Sigmoid colon (tissue), 7 donors: Measurements from ENCODE around the gene CLIC6. TPM values are rescaled to one million over a fixed set of nuclear protein-coding genes. Genes with fewer than 3 reads are reported as not detected.

Experiments
- DNase-seq: peaks from one replicate; pipeline ENCODE4 v3.0.0-alpha.2; 2019
- H3K27ac ChIP-seq, 4 donors: fragments of 200-600 bp; sonication (generic); one replicate each; pipeline ENCODE4 v1.5.1; 2016 to 2019; ENCODE audit warnings: mild to moderate bottlenecking in 1 of 4
- H3K27me3 ChIP-seq, 3 donors: fragments of 200-600 bp; sonication (generic); one replicate each; pipeline ENCODE4 v1.5.1; 2019; ENCODE audit warnings: mild to moderate bottlenecking in 1 of 3
- H3K36me3 ChIP-seq, 4 donors: fragments of 200-600 bp; sonication (generic); one replicate each; pipeline ENCODE4 v1.5.1; 2016 to 2019
- H3K4me1 ChIP-seq, 4 donors: fragments of 200-600 bp; sonication (generic); one replicate each; pipeline ENCODE4 v1.5.1; 2017 to 2019
- H3K4me3 ChIP-seq, 4 donors: fragments of 200-600 bp; sonication (generic); one replicate each; pipeline ENCODE4 v1.5.1; 2017 to 2019; ENCODE audit warnings: mild to moderate bottlenecking in 2 of 4, moderate library complexity in 1 of 4
- H3K9me3 ChIP-seq, 4 donors: fragments of 200-600 bp in 3 of 4; sonication (generic) in 3 of 4; one replicate each; pipeline versions ENCODE4 v1.5.1 to v1.6.1; 2013 to 2019
- CTCF ChIP-seq, 4 experiments: fragments of 450-650 bp in 3 of 4; fragments of 200-600 bp in 1 of 4; IDR thresholded peaks; one replicate each; pipeline ENCODE4 v1.5.1; 2016 to 2019; ENCODE audit warnings: antibody characterized with exemption in 4 of 4, mild to moderate bottlenecking in 3 of 4, moderate library complexity in 2 of 4
- EP300 ChIP-seq, 4 donors: sonication (generic); formaldehyde crosslinking; IDR thresholded peaks; one replicate each; pipeline ENCODE4 v1.6.1; 2017; ENCODE audit warnings: antibody characterized with exemption in 4 of 4
- POLR2A ChIP-seq, 2 donors: fragments of 450-650 bp; IDR thresholded peaks; one replicate each; pipeline ENCODE4 v1.6.1; 2016; ENCODE audit warnings: antibody characterized with exemption in 2 of 2, mild to moderate bottlenecking in 2 of 2, moderate library complexity in 2 of 2
- POLR2AphosphoS5 ChIP-seq, 4 donors: sonication (generic); formaldehyde crosslinking; IDR thresholded peaks; one replicate each; pipeline ENCODE4 v1.6.1; 2017; ENCODE audit warnings: antibody characterized with exemption in 4 of 4
- WGBS, 2 donors: extraction: QIAGEN DNeasy Blood & Tissue Kit; methylation state at CpG; one replicate each; pipeline ENCODE4 v1.1.7; 2013; 5-methylcytosine and 5-hydroxymethylcytosine counted together
- intact Hi-C: fragments of 100-400 bp; cut with DNase I; formaldehyde crosslinking; loops from one replicate; pipeline ENCODE4 v1.15.1; 2023
- polyA plus RNA-seq, 3 donors: library from polyadenylated mRNA; stranded (reverse); fragments of 200-250 nt; gene quantifications; one replicate each; pipeline ENCODE4 v1.2.3, GENCODE V29; 2013
- total RNA-seq, 4 donors: library from RNA; depleted of rRNA; stranded (reverse); fragments of >200 nt; gene quantifications; one replicate each; pipeline ENCODE4 v1.1.0, GENCODE V29; 2016
- donor health status: healthy with polysubstance abuse.
- donor health status: Bipolar disorder and iron deficiency.
- donor health status: healthy.

CLIC6 gene
- total RNA-seq = 1 to 10 TPM in 1 of 4 donors, under 1 TPM in 2, not detected in 1; 0.71 to 1.8 (median 0.95) TPM
- 1 to 10 TPM; 1.4 to 6.9 (median 5.4) TPM for polyA plus RNA-seq

DNA sequence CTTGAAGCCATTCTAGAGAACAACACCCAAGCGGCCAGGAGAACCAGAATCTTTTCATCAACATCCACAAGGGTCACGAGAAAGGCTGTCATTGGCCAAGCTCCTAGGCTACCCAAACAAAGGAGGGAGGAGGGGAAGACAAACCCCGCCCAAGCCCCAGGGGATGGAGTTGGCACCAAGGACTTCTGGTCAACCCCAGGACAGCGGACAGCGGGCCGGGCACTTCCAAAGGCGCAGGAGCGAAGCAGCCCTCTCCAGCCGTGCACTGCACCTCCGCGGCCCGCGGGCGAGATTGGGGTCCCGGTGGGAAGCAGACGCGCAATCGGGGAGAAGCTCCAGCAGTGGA, at the start of gene CLIC6:
Gene CLIC6, plus strand, starts transcription at position 192 of the 346 bp plus-strand sequence. CDS start 395 bp downstream, outside the sequence.
- peak; percentile 81 for DNase-seq
- Histone ChIP-seq H3K36me3 (no peaks in the 10 kb centered on the region), H3K4me3 (peak within 1 kb of the TSS; percentile 26 to 47 (median 38)), H3K4me1 (peaks cover 0 to 20% (median 18%) of the 10 kb centered on the region in 4 donors), H3K27ac (peak within 1 kb of the TSS in 2 of 4 donors; percentile 25 to 31), H3K9me3 (peaks cover 0 to 1% (median 0%) of the 10 kb centered on the region in 4 donors), H3K27me3 (peaks cover 17 to 58% (median 46%) of the 10 kb centered on the region in 3 donors)
- WGBS, 2 donors = 42 to 77% methylated on average over 18 of the region's 18 CpGs
- intact Hi-C loops = no loop called here
- TF ChIP-seq EP300 (IDR thresholded peaks at IDR 0.05) = no peak
- TF ChIP-seq CTCF (IDR thresholded peaks at IDR 0.05) = no peak
- TF ChIP-seq POLR2AphosphoS5 (IDR thresholded peaks at IDR 0.05) = no peak
- no peak for TF ChIP-seq POLR2A (IDR thresholded peaks at IDR 0.05)

DNA sequence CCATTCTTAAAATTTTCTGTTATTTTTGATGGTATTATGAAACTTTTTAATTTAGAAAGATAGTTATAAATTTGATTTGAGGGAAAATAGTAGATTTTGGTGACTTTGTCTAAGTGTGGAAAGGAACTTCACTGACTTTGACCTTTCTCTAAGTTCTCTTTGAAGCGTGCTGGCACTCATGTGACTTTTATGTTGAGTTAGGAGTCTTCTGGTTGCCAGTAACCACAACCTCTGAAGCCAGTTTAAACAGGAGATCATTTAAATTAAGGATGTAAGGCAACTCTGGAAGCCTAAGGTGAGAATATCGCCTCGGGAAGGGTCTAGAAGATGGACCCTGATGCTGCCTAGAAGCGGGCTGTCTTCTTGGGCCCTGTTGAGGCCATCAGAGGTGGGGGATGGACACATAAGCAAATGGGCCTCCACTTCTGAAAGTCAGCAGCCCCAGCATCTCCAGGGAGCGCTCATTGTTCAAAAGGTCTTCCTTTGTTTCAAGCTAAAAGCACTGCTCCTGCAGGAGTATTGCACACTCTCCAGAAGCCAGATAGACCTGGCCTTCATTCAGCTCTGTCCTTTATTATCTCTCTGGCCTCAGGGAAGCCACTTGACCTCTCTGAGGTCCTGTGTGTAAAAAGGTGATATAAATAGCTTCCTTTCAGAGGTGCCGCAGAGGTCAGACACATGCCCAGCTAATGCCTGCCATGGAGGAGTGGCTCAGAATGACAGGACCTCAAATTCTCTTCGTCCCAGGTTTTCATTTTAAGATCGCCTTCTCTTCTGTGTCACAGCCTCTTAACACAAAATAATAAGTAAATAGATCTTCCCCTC, 48.7 kb upstream of the CLIC6 start:
- Histone ChIP-seq H3K27ac (no peak overlapping the region), H3K4me1 (peaks cover 0 to 6% (median 0%) of the 10 kb centered on the region in 4 donors), H3K4me3 (no peak overlapping the region), H3K27me3 (no peaks in the 10 kb centered on the region), H3K9me3 (no peaks in the 10 kb centered on the region), H3K36me3 (no peaks in the 10 kb centered on the region)
- 85 to 91% methylated on average over 8 of the region's 8 CpGs for WGBS, 2 donors
- TF ChIP-seq EP300 (IDR thresholded peaks at IDR 0.05) (no peak), POLR2AphosphoS5 (IDR thresholded peaks at IDR 0.05) (no peak), CTCF (IDR thresholded peaks at IDR 0.05) (no peak), POLR2A (IDR thresholded peaks at IDR 0.05) (no peak)
- no peak for DNase-seq
- intact Hi-C loops = no loop called here

GRCh38 chr21:34621434-34622350, 47.1 kb upstream of the CLIC6 start:
- H3K4me1 ChIP-seq = no peaks in the 10 kb centered on the region
- intact Hi-C loops = no loop called here
- H3K9me3 ChIP-seq = no peaks in the 10 kb centered on the region
- no peak for DNase-seq
- no peaks in the 10 kb centered on the region for H3K27me3 ChIP-seq
- whole genome bisulfite sequencing, 2 donors = 84 to 90% methylated on average over 4 of the region's 4 CpGs
- H3K4me3 ChIP-seq = no peak overlapping the region
- no peak overlapping the region for H3K27ac ChIP-seq
- H3K36me3 ChIP-seq = no peaks in the 10 kb centered on the region
- no peak for TF ChIP-seq POLR2A (IDR thresholded peaks at IDR 0.05)

- H3K4me3 ChIP-seq = no peak overlapping the region
- H3K27ac ChIP-seq = no peak overlapping the region
- no peaks in the 10 kb centered on the region for H3K9me3 ChIP-seq
- H3K4me1 ChIP-seq = no peaks in the 10 kb centered on the region
- WGBS, 2 donors = 81% methylated on average over 4 of the region's 4 CpGs
- H3K36me3 ChIP-seq = no peaks in the 10 kb centered on the region
- DNase-seq = no peak
- H3K27me3 ChIP-seq = no peaks in the 10 kb centered on the region
- intact Hi-C loops = no loop called here
- TF ChIP-seq POLR2AphosphoS5 (IDR thresholded peaks at IDR 0.05) (no peak), EP300 (IDR thresholded peaks at IDR 0.05) (no peak), POLR2A (IDR thresholded peaks at IDR 0.05) (no peak), CTCF (IDR thresholded peaks at IDR 0.05) (no peak)
Observed at GRCh38 chr21:34623516-34623915, 45.3 kb upstream of the CLIC6 start.
